Stromal cell of bone marrow (primary cell): Measurements from ENCODE around the gene SDC1.

Experiments used
- DNase-seq: peaks from one replicate; pipeline ENCODE4 v3.0.0-alpha.2; 2012; ENCODE audit warnings: low read depth

SDC1 gene

DNA sequence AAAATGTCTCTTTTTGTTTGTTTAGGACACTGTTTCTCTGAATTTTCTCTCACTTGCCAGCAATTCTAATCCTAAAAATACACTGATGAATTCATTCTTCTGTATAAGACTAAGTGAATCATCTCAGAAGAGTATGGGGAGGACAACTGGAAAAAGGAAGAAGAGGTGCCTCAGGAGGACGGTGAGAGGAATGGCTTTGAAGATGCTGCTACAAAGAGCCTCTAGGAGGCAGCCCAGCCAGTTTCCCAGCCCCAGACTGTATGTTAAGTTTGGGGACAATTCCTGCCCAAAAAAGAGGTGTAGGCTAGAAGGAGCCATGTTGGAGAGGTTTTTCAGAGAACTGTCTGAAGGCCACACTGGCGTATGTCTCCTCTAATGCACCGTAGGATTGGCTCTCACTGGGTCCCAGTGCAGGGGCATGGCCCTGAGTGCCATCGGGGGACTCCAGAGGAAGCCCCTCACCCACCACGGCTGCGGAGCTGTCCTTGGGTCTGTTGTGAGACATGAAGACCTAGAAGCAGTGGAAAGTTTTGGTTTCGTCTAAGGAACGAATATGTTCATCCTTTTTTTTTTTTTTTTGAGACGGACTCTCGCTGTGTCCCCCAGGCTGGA, 3.1 kb upstream of the SDC1 start:
- DNase-seq, result no peak

DNA sequence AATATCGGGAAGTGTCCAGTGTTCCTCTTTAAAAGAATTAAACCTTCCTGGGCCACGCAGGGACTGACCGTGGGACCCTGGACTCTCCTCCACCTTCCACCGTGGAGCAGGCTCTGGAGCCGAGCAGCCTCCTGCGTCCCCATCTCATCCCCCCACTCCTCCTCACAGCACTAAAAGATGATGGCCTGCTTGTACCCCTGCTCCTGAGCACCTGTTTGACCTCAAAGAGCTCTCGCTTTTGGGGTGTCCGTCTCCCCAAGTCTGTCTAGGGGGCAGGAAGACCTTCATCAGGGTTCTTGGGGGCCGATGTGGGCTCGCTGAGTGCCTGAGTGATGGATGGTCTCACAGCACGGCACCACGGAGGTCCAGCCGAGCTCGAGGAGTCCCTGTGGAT, 1.2 kb upstream of the SDC1 start:
- DNase-seq, result no peak

DNA sequence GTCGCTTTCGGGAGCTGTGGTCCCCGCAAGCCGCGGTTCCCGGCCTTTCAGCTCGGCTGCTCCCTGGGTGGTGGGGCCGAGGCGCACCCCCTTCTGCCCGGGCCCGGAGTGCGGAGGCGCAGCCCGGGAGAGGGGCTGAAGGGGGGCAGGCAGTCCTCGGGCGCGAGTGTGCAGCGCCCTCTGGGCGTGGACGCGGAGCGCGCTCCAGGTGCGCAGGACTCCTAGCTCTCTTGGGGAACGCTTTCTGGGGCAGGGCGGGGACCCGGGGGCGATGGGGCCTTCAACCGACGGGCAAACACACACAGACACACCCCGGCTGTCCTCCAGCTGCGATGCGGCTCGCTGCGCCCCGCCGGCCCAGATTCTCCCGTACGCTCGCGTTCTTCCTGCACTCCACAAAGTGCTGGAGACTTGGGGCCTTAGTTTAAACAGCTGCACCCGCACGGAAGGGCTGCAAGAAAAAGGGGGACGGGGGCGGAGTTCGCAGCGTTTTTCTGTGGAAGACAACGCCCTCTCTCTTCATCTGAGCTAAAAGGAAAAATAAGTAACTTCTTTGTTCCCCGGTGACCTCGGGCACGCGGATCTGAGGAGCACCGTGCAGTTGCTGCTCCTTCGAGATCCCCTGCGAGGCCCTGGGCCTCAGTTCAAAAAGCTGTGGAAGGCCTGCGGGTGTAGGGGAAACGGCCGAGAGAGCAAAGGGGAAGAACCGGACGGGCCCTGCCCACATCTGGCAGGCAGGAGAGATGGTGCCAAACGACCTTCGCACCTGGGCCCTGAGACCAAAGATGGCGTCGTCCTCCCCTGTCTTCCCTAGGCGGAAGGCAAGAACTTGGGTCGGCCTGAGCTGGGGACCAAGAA, 593 bp upstream of the SDC1 start:
- DNase-seq, result no peak

DNA sequence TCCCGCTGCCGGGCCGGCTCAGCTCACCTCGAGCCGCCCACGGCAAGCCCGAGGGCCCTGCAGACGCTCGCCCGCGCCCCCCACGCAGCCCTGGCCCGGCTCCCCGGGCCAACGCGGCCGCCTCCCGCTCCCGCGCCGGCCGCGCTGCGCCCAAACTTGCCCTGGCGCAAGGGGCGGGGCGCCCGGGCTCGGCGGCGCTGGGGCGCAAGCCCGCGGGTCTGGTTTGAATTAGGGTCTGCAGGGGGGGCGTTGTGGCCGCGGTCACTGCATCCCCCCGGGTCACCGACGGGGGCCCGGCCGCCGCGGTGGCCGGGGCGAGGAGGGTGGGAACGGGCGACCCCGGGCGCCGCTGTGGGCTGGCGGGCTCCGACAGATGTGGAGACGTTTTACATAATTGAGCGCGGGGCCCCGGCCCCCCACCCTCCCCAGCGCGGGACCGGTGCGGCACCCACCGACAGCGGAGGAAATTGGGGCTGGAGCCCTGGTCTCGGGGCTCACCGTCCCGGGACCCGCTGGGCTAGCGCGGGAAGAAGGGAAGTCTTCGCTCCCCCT, 690 bp downstream of the SDC1 start:
- no peak for DNase-seq

DNA sequence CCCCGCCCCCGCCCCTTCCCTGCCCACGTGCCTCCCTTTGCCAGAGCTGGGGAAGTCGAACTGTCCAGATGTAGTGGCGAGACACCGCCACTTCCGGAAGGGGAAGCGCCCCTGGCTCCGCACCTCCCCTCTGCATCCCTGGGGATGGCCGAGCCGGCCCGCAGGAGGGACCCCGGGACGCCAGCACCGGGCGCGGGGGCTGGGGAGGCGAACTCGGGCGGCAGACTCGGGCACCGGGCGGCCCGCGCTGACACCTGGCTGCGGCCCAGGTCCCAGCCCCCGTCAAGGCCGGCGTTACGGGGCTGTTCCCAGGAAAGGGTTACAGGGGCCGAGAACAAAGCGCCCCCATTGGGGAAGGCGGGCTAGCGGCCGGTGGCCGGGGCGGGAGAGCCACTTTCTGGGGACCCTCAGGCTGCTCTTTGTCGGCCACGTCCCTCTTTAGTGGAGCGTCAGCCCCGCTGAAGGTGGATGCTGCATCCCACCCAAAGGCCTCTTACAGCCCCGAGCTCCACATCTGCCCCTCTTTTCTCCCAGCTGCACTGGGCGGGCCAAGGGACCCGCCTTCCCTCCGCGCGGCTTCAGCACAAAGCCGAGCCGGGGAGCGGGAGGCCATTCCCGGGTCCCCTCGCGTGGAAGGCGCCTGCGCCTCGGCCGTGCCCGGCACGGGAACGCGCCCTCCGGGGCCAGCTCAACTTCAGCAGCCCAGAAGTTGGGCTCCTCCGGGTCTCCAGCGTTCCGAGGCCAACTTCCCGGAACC, 1.3 kb downstream of the SDC1 start:
- no peak for DNase-seq

DNA sequence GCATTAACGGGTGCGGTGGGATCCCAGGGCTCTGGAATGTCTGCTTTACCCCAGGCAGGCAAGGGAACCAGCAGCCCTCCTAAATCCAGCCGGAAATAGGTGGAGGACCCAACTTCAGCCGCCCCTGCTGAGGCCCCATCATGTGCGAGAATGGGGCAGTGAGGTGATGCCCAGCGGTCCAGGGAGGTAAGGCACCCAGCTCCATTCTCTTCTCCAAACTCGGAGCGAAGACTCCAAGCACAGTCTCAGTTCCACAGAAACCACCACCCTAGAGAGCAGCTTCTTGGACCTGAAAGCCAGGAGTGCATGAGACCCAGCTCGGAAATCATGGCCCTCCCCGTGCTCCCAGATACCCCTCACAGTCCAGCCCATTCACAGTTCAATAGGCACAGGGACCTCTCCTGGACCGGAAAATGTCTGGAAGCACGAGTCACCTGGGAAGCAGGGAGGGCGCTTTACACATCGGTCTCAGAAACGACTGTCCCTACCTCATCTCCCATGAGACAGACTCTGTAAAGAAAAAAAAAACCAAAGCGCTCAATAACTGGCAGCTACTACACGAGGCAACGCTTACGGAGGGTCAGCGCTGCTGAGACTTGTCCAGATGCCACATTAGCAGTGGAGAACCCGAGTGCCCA, 2.0 kb downstream of the SDC1 start:
- no peak for DNase-seq

DNA sequence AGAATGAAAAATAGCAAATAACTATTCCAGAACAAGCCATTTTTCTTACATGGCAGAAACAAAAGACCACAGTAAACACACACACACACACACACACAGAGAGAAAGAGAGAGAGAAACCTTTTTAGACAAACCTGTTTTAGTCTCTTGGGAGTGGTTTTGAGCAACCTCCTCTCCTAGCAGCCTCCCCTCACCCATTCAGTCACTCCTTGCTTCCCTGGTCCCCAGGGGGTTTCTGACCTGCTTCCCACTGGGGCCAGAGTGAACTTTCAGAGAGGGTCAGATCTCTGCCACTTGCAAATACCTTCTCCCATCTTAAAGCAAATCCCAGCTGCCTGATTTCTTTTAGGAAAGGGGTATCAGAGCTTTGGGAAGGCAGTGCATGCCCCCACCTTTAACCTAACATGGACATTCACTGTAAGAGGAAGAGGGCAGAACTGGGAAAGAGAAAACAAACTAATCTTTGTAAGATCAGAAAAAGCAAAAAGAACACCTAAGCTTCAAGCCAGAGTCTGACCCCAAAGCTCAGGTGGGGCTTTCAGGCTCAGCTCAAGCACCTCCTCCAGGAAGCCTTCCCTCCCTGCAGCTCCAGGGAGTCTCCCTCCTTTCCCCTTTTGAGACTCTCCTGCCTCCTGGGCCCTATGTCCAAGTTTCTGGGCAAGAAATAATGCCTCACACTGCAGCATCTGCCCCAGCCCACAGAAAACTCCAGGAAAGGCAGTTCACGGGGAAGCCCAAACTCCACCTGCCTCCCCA, 2.7 kb downstream of the SDC1 start:
- DNase-seq, result no peak

DNA sequence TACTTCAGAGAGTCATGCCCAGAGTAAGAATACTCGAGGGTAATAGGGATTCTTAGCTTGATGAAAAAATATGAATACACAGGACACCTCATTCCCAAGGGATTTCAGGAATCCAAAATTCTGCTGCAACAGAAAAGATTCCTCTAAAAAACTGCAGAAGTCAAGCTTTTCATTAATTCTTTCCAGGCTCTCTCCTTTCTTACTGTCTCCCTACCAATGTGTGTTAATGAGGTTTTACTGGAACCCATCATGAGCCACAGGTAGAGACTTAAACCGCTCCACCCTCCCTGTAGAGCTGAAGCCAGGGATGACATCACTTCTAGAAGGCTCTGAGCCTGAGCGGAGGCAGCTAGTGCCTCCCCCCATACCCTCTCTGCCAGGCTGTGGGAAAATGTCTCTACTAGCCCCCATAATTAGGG, 3.4 kb downstream of the SDC1 start:
- DNase-seq, result no peak

DNA sequence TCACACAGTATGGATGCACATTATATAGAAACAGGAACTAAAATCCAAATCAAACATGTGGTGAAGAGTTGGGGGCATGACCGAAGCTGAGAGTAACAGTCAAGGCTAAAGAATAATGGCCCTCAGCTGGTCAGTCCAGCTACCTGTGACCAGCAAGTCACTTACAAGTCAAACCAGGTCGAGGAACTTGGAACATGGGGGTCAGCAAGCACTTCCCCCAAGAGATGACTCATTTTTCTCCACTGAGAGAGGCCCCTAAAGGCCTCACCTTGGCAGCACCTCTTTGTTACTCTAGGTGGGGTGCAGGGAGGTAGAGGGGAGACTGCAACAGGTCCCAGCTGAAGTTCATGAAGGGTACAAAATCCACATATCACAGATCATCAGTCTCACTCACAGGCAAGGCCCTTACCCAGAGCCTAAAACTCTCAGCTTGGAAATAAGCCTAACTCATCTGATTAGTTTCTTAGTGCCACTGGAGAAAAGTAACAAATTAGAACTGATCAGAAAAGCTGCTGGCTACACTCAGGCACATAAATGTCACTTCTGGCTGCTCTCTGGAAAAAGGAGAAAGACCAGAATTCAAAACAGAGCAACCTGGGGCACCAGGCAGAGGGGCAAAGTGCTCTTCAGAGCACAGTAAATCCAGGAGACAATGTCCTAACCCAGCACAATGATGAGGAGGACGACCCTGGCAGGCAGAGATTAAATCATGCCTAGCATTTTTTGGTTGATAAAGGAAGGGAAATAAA, 4.0 kb downstream of the SDC1 start:
- no peak for DNase-seq

DNA sequence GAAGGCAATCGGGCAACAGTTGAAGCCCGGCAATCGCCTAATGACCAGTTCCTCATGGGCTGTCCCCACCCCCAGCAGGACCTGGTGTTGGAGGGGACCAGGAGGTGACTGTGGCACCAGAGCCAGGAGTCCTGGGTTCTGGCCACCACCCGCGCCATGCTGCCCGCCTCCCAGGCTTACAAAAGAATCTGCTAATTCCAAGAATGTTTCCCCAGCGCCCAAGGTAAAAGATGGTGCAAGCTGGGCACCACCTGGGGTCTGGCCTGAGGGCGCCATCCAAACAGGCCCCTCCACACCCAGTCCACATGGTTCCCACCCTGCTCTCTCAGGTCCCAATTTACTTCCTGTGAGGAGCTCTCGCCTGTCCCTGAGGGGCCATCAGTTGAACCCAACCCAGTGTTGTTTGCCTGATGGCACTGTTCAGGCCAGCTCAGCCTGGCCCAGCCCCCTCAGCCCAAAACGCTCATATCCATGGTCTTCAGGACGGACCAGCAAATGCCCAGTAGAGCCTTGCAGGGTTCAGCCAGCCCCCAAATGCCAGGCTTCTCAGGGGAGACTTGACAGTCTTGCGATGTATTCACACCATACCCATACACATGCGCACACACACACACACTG, 5.1 kb downstream of the SDC1 start:
- no peak for DNase-seq

DNA sequence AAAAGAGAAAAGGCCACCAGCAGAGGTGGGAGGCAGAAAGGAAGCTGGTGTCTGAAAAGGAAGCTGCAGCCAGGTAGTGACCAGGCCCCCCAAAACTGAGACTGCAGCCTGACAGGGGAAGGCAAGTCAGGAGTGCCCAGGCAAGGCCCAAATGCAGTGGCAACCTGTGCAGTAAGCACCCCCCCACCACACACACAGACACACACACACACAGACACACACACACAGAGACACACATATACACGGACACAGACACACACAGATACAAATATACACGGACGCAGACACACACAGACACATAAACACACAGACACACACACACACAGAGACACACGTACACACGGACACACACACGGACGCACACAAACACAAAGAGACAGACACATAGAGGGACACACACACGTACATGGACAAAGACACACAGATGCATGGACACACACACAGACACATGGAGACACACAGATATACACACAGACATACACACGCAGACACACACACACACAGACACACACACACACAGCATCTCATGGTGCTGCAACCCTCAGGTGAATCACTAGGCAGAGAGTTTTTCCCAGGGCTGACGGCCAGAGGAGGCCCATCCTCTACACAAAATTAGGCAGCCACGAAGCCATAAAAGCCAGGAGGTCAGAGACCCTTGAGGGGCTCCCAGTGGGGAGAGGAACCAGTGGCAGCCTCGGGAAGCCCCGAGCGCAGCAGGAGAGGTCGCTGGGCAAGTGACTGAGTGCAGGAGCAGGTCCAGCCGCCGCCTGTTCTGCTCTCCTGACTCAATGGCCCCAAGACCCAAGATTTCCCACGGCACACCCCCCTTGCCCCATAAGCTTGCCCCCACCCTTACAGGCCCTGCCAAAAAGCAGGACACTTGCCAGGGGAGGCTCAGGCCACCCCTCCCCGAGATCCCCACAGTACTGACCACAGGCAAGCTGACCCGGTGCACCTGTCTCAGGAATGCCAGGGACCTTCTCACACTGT, 6.3 kb downstream of the SDC1 start:
- DNase-seq, result no peak

DNA sequence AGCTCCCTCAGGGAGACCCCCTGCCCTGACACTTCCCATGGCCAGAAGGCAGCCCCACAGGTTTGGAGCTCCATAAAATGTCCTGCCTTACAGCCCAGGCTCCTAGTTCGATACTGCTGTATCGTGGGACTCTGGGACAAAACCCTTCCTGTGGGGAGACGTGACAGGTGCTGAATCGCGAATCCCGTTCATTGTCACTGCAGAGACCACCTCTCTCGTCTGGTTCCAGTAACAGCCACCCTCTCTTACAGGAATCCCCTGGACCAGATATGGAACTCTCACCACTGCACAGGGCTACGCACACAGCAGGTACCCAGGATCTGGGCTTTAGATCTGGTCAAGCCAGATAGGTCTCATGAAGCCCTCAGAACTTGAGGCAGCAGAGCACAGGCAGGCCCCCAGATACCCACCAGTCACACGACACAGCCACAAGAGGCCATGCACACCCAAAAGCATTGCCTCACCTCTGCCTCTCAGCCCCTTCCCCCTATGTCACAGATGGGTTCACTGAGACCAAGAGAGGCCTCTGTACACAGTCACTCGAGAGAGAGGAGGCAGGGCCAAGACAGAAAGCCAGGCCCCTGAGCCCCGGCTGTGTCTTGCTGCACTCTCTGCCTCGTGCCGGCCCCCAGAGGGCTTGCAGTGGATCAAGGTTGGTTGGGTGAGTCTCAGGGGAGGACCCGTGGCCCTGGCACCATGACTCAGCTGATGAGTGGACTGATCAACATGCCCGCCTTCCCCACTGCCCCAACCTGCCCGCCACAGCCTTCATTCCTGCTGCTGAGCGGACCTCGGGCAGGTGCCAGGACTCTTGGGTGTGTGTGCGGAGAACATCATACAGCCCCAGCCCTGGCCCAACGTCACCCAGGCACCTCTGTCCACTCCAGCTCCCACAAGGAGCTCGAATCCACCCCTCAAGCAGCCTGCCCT, 7.6 kb downstream of the SDC1 start:
- no peak for DNase-seq

DNA sequence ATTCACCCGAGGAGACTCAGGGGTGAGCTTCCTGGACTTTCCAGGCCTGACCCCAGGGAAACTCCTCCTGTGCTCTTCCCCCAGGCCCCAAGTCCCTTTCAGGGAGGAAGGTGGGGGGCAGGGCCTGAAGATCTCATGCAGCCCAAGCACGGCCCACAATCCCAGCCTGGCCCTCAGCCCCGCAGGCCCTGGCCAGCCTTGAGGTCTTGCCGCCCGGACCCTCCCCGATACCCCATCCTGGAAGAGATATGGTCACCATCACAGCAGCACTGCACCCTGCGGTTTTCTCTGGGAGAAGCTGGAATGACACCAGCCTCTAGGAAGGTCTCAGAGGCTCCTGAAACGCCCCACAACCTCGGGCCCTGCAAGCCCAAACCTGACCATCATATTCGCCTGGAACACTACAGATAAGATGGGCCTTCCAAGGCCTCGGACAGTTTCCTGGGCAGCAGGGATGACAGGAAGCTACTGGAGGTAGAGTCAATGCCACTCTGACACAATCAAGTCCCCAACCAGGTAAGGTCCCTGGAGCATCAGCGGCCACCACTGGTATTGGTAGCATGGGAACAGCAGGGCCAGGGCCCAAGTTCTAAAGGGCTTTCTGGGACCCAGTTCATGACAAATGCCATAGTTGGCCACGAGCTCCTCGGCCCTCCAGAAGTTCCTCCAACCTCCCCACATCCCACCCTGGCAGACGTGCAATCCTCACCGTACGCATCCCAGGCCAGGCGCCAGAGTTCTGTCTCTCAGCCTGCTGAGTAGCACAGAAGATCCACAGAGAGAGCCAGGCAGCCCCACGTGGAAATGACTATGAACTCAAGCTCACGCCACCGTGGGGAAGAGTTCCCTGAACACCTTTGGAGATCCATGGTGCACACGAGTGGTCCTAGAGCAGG, 8.6 kb downstream of the SDC1 start:
- no peak for DNase-seq

DNA sequence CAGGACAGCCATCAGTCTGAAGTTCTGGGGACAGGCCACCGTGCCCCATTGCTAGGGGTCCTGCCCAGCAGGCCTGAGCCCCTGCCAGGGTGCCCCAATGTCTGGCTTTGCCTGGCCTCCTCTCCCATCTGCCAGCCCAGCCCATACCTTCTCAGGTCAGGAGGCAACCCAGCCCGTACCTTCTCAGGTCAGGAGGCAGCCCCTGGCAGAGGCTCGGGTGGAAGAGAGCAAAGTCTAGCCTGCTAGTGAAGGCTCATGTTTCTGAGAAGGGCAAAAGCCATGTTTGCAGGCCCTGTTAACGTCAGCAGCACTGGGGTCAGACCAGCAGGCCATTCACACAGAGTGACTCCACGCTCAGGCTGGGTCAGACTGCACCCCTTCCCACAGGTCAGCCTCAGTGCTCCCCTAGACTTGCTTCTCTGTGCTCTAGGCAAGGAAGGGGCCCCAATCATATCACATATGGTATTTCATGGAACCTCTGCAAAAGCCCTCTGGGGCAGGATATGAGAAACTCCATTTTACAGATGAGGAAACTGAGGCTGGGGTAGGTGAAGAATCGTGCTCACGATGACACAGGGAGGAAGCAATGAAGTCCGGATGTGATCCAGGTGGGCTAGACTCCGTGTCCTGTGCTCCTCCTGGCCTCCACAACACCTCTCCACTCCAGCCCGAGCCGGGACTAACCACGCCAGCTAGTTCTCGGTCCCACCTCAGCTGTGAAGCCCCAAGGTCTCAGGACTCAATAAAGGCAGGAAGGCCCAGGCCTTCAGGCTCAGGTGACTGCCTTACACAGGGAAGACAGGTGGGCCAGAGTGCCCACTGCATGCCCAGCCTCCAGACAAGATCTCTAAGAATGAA, 9.5 kb downstream of the SDC1 start:
- DNase-seq, result no peak

DNA sequence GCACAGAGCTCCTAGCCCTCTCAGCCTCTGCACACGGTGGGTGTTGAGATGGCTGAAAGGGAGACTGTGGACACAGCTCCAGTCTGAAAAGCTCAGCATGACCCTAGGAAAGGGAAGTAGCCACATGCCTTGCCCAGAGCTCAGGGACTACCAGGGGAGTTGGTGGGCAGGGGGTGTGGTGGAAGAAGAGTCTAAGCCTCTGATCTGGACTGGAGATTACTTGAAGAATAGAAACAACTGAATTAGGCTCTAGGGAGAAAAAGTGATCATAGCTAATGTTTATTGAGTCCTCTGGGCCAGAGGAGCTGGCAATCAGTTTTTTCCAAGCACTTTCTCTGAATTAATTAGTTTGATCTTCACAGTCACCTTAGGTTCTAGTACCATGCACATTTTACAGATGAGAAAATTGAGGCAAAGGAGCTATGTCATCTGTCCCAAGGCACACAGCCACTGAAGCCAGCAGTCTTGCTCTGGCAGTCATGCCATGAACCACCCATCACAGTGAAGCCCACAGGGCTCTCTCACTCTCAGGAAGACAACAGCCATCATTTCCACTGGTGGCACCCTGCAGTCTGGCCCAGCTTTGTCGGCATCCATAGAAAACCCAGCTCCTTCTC, 10.3 kb downstream of the SDC1 start:
- no peak for DNase-seq
